GM18951 (cell line): Measurements from ENCODE around the gene SLC10A3.

Experiments used
- POLR2A ChIP-seq: IDR thresholded peaks from 4 replicates; pipeline ENCODE4 v1.6.1; 2011; ENCODE audit warnings: mild to moderate bottlenecking; ENCODE audit not compliant: insufficient read length, insufficient read depth; ENCODE audit errors: extremely low read depth
- in situ Hi-C: fragments of 300-500 bp; cut with MboI; formaldehyde crosslinking; loops from one replicate; pipeline ENCODE4 v1.12.0; 2022; ENCODE audit warnings: low sequenced_read_pairs, mixed read lengths, inconsistent platforms; ENCODE audit not compliant: unreplicated experiment

SLC10A3 gene

GRCh38 chrX:154441984-154442707, 48.3 kb downstream of the SLC10A3 start:
- no peak for TF ChIP-seq POLR2A
- in situ Hi-C loops = no loop called here

DNA sequence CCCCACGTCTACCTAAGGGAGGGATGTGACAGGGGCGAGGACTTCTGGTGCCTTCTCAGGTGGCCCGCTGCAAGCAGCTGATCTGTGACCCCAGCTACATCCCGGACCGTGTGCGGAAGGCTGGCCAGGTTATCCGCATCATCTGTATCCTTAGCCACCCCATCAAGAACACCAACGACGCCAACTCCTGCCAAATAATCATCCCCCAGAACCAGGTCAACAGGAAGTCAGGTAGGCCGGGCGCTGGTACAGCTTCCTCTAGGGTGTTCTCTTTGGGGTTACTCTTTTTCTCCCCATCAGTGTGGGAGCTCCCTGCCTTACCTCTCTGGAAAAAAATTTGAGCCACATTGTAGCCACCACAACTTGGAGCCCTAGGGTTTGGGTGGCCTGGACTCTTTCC, 48.9 kb downstream of the SLC10A3 start:
- in situ Hi-C loops = no loop called here

GRCh38 chrX:154440623-154441357, 49.6 kb downstream of the SLC10A3 start:
- in situ Hi-C loops = no loop called here

More for the DNA sequence above, 48.9 kb downstream of the SLC10A3 start:
- TF ChIP-seq POLR2A = no peak

DNA sequence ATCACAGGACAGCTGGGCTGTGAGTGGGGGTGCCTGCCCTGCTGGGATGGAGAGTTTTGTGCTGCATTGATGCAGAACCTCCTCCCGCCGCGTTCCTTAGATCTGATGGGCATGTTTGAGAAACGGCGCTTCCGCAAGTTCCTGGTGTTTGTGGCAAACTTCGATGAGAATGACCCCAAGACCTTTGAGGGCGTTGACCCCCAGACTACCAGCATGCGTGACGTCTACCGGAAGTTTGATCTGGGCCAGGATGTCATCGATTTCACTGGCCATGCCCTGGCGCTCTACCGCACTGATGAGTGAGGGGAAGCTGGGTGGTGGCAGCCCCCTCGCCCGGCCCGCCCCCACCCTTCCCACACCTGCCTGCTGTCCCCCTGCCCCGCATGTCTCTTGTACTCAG, 50.6 kb downstream of the SLC10A3 start:
- no peak for TF ChIP-seq POLR2A
- in situ Hi-C loops = no loop called here

More at GRCh38 chrX:154440623-154441357, 49.6 kb downstream of the SLC10A3 start:
- TF ChIP-seq POLR2A = no peak

DNA sequence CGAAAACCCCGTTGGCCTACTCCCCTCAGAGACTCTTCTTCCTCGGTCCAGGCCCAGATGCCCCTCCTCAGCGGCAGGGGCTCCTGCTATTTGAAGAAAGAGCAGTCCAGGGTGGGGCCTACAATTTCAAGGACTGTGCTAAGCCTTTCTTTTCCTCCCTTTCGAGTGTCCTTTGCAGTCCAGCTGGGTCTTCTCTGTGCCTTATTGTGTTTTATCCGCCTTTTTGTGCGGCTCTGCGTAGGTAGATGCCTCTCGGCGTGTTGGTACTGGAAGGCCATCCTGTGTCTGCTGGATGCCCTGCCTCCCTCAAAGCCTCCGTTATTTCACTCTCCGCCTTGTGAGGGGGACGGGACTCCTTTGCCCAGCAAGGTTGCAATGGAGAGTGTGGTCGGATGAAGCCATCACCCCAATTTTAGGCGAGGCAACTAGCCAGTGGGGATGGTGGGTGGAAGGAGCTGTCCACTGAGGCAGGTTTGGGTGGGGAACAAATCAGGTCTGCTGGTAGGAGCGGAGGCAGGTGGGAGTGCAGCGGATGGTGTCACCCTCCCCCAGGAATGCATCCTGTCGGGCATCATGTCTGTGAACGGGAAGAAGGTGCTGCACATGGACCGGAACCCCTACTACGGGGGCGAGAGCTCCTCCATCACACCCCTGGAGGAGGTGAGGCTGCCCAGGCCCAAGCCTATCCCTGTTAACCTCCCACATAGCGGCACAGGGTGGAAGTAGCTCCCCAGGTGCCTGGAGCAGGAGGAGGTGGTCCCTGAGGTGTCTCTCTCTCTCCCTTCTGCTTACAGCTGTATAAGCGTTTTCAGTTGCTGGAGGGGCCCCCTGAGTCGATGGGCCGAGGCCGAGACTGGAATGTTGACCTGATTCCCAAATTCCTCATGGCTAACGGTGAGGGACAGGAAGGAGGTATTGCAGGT, 52.2 kb downstream of the SLC10A3 start:
- in situ Hi-C loops = no loop called here
- TF ChIP-seq POLR2A = no peak
